Measurements from ENCODE around the gene MYO1F.
A peak's percentile ranks its signal among the peaks of the same experiment; 100 is the strongest.

The MYO1F gene

DNA sequence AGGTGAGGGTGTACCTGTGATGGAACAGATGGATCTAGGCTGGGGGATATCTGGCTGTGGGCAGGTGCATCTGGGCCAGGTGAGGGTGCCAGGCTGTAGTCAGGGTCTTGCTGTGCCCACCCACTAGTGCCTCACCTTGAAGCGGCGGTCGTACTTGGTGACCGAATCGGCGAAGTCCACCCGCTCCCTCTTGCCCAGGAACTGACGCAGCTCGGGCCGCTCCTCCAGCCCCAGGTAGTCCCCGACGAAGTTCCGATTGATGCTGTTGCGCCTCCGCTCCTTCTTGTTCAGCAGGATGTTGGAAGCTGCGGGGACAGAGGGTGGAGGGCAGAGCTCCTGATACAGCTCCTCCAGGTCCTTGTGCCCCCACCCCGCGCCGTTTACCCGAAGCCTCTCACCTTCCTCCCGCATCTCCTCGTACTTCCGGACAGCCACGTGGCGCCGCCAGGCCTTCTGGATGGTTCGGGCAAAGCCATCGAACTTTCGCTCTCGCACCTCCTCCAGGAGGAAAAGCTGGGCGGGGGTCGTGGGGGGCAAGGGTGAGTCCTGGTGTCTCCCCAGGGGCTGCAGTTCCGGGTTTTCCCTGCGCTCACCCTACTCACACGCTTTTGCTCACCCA lies 47.1 kb downstream of the MYO1F start:
- TF ChIP-seq, protein P1, sequence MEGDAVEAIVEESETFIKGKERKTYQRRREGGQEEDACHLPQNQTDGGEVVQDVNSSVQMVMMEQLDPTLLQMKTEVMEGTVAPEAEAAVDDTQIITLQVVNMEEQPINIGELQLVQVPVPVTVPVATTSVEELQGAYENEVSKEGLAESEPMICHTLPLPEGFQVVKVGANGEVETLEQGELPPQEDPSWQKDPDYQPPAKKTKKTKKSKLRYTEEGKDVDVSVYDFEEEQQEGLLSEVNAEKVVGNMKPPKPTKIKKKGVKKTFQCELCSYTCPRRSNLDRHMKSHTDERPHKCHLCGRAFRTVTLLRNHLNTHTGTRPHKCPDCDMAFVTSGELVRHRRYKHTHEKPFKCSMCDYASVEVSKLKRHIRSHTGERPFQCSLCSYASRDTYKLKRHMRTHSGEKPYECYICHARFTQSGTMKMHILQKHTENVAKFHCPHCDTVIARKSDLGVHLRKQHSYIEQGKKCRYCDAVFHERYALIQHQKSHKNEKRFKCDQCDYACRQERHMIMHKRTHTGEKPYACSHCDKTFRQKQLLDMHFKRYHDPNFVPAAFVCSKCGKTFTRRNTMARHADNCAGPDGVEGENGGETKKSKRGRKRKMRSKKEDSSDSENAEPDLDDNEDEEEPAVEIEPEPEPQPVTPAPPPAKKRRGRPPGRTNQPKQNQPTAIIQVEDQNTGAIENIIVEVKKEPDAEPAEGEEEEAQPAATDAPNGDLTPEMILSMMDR (IDR thresholded peaks at IDR 0.05; ENCODE audit: low read depth, low read length), result no peak
- H3K4me3 ChIP-seq (replicated peaks in 1 of 2; ENCODE audit: low read depth in 2 of 2, low read length in 2 of 2), result no peak overlapping the region
- no peak for DNase-seq (ENCODE audit: low read depth in 2 of 2)

DNA sequence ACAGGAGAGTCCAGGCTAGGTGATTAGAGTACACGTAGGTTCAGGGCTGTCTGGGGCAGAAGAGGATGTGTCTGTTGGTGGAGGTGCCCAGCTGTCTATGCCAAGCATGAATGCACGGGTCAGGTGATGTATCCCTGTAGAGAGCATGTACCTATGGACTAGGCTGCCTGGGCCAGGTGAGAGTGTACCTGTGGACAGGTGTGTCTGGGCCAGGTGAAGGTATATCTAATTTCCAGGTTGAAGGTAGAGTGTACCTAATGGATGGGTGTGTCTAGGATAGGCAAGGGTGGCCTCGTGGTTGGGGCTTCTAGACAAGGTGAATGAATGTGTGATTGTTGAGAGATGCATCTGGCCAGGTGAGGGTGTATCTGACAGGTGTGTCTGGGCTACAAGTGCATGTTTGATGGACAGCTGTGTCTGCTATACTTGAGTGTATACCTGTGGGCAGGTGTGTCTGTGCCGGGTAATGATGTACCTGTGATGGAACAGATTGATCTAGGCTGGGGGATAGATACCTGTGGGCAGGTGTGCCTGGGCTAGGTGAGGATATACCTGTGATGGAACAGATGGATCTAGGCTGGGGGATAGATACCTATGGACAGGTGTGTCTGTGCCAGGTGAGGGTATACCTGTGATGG lies 47.8 kb downstream of the MYO1F start:
- H3K4me3 ChIP-seq (replicated peaks in 1 of 2; ENCODE audit: low read depth in 2 of 2, low read length in 2 of 2), result no peak overlapping the region
- no peak for DNase-seq (ENCODE audit: low read depth in 2 of 2)
- TF ChIP-seq, protein P1 (IDR thresholded peaks at IDR 0.05; ENCODE audit: low read depth, low read length), result no peak

DNA sequence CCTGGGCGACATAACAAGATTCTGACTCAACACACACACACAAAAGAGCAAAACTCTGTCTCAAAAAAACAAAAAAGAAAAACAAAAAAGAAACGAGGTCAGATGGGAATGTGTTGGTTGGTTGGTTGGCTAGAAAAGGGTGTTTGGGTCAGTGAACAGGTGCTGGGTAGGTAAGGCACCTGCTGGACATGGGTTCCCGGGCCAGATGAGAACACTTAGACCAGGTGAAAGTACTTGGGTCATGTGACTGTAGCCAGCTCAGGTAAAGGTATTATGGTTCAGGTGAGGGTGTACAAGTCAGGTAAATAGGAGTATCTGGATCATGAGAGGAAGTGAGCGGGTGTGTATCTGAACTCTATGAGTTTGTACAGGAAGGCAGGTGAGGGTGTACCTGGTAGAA lies 48.7 kb downstream of the MYO1F start:
- no peak overlapping the region for H3K4me3 ChIP-seq (replicated peaks in 1 of 2; ENCODE audit: low read depth in 2 of 2, low read length in 2 of 2)
- peak in 1 of 2 donors; percentile 25 for DNase-seq (ENCODE audit: low read depth in 2 of 2)
- TF ChIP-seq, protein P1 (IDR thresholded peaks at IDR 0.05; ENCODE audit: low read depth, low read length), result no peak

DNA sequence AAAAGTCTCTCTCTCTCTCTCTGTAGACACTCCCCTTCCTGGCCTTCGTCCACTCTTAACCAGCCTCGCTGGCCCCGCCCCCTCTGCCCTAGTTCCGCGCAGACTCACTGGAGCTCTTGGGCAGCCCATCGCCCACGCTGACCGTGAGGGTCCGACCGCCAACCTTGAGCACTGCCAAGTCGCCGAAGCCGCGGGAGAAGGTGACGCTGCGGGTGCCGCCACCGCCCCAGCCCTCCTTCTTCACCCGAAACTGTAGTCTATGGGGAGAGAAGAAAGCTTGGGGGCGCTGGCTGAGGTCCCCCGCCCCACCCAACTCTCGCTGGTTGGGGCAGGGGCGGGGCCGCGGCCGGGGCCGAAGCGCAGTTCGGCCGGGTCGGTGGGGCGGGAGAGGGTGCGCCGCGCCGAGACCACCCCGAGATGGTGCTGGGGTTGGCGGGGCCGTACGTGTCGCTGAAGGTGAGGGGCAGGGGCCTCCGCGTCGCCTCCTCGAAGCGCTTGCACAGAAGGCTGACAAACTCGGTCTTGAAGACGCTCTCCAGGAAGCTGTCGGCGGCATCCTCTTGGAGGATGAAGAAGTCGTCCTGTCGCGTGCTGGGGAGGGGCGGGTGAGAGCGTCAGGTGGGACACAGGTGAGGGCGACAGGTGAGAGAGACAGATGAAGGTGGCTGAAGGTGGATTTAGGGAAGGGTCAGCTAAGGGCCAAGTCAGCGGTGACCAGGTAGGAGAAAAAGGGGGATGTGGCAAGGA lies 50.7 kb downstream of the MYO1F start:
- peak overlapping the region; percentile 90 to 94 for H3K4me3 ChIP-seq (replicated peaks in 1 of 2; ENCODE audit: low read depth in 2 of 2, low read length in 2 of 2)
- DNase-seq (ENCODE audit: low read depth in 2 of 2), result peak; percentile 94
- TF ChIP-seq, protein P1 (IDR thresholded peaks at IDR 0.05; ENCODE audit: low read depth, low read length), result no peak

DNA sequence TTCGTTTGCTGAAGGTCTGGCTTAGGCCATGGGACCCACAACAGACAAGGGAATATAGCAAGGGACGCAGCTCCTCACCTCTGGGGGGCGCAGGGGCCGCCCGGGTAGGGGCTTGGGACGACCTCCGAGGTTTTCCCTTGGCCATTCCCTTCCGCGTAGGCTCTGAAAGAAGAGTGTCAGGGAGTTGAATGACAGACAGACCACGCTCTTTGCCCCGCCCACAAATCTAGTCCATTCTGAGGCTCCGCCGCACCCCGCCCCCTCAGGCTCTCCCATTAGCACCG lies 51.9 kb downstream of the MYO1F start:
- TF ChIP-seq, protein P1 (IDR thresholded peaks at IDR 0.05; ENCODE audit: low read depth, low read length), result no peak
- DNase-seq (ENCODE audit: low read depth in 2 of 2), result no peak
- H3K4me3 ChIP-seq (replicated peaks in 1 of 2; ENCODE audit: low read depth in 2 of 2, low read length in 2 of 2), result peak overlapping the region; percentile 48 to 52

DNA sequence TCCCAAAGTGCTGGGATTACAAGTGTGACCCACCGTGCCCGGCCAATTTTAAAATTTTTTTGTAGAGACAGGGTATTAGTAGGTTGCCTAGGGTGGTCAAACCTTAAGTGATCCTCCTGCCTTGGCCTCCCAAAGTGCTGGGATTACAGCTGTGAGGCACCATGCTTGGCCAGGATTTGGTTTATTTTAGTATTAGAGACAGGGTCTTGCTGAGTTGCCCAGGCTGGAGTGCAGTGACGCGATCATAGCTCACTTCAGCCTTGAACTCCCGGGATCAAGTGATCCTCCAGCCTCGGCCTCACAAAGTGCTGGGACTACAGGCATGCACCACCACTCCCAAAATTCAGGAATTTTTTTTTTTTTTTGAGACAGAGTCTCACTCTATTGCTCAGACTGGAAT lies 57.9 kb downstream of the MYO1F start:
- H3K4me3 ChIP-seq (replicated peaks in 1 of 2; ENCODE audit: low read depth in 2 of 2, low read length in 2 of 2), result no peak overlapping the region
- TF ChIP-seq, protein P1 (IDR thresholded peaks at IDR 0.05; ENCODE audit: low read depth, low read length), result no peak
- no peak for DNase-seq (ENCODE audit: low read depth in 2 of 2)
